Endothelial cell of umbilical vein (primary cell): ENCODE measurements around the gene DEFB112. TPM values are rescaled to one million over a fixed set of nuclear protein-coding genes. Genes with fewer than 3 reads are reported as not detected.

Experiments
- BruUV-seq: library from RNA; stranded (reverse); fragments of 400-500 nt; replicated peaks from 2 replicates; lab custom pipeline; 2021; lab: Mats Ljungman, UMichigan
- CTCF ChIA-PET: fragments of 300-600, 350-600 bp; sonication (Branson Sonifier 250); formaldehyde crosslinking; loops from one replicate; lab custom pipeline; 2021; ENCODE audit warnings: antibody characterized with exemption, inconsistent platforms; lab: Charles Lee
- POLR2A ChIA-PET: fragments of 300-600, 350-600 bp; sonication (Branson Sonifier 250); formaldehyde crosslinking; loops from one replicate; lab custom pipeline; 2021; ENCODE audit warnings: antibody characterized with exemption, inconsistent platforms; lab: Charles Lee
- DNase-seq: peaks from one replicate; pipeline ENCODE4 v3.0.0-alpha.2; 2011; ENCODE audit warnings: low read depth, low spot score
- FAIRE-seq: peaks from 2 replicates; lab custom pipeline; 2011; peaks lifted over from hg19 to GRCh38; lab: Jason Lieb, UNC
- H2AFZ ChIP-seq: 2 replicates; pipeline ENCODE4 v1.6.0; 2012; ENCODE audit warnings: low read depth, low read length, control low read depth, inconsistent platforms
- H3K27ac ChIP-seq: 2 replicates; pipeline ENCODE4 v1.5.1; 2011; ENCODE audit warnings: low read depth, mild to moderate bottlenecking, control low read depth, low read length, moderate library complexity; ENCODE audit not compliant: insufficient read depth
- H3K27me3 ChIP-seq, 2 experiments: 2 replicates each; pipeline versions ENCODE4 v1.6.0 to v1.6.1; 2011; ENCODE audit warnings: low read length in 2 of 2, mixed read lengths in 1 of 2; ENCODE audit not compliant: control insufficient read depth in 2 of 2, insufficient read depth in 2 of 2
- H3K36me3 ChIP-seq, 2 experiments: 2 replicates in 1 of 2; 3 replicates in 1 of 2; pipeline ENCODE4 v1.5.1; 2011; ENCODE audit warnings: low read length in 2 of 2, mild to moderate bottlenecking in 1 of 2, moderate library complexity in 1 of 2; ENCODE audit not compliant: control insufficient read depth in 2 of 2, insufficient read depth in 2 of 2; ENCODE audit errors: extremely low read depth in 1 of 2
- H3K4me1 ChIP-seq: 3 replicates; pipeline ENCODE4 v1.5.1; 2011; ENCODE audit warnings: mild to moderate bottlenecking, low read length; ENCODE audit not compliant: control insufficient read depth, insufficient read depth; ENCODE audit errors: extremely low read depth
- H3K4me2 ChIP-seq: 2 replicates; pipeline ENCODE4 v1.6.1; 2011; ENCODE audit warnings: low read length, control low read depth, mixed read lengths; ENCODE audit not compliant: insufficient read depth
- H3K4me3 ChIP-seq, 3 experiments: fragments of 200-600 bp in 1 of 3; sonication (generic), shearing (Covaris generic) in 1 of 3; replicated peaks in 1 of 3; 2 replicates each; pipeline ENCODE4 v1.5.1; 2011 to 2016; ENCODE audit warnings: control low read depth in 3 of 3, low read length in 3 of 3, mild to moderate bottlenecking in 2 of 3, inconsistent platforms in 1 of 3, low read depth in 1 of 3, moderate library complexity in 1 of 3; ENCODE audit not compliant: insufficient read depth in 1 of 3
- H3K79me2 ChIP-seq: 2 replicates; pipeline ENCODE4 v1.6.0; 2012; ENCODE audit warnings: low read length, inconsistent platforms; ENCODE audit not compliant: control insufficient read depth, insufficient read depth
- H3K9ac ChIP-seq: replicated peaks from 2 replicates; pipeline ENCODE3; 2011; ENCODE audit warnings: low read length, control low read depth; ENCODE audit not compliant: insufficient read depth; ENCODE audit errors: extremely low read depth
- H3K9me1 ChIP-seq: replicated peaks from 3 replicates; pipeline ENCODE4 v1.6.0; 2011; ENCODE audit warnings: mild to moderate bottlenecking, low read length; ENCODE audit not compliant: control insufficient read depth, insufficient read depth; ENCODE audit errors: extremely low read depth
- H3K9me3 ChIP-seq: replicated peaks from 2 replicates; pipeline ENCODE4 v1.5.1; 2012; ENCODE audit warnings: low read length, inconsistent platforms; ENCODE audit not compliant: control insufficient read depth, insufficient read depth
- H4K20me1 ChIP-seq: replicated peaks from 2 replicates; pipeline ENCODE3; 2011; ENCODE audit warnings: mild to moderate bottlenecking, low read length; ENCODE audit not compliant: control insufficient read depth, insufficient read depth; ENCODE audit errors: extremely low read depth
- CTCF ChIP-seq, 2 donors: IDR thresholded peaks; 1 replicate in 1 of 2; 2 replicates in 1 of 2; pipeline ENCODE4 v1.5.1; 2011; ENCODE audit warnings: low read length in 2 of 2, mild to moderate bottlenecking in 2 of 2, moderate library complexity in 2 of 2, control low read depth in 1 of 2, inconsistent platforms in 1 of 2, low read depth in 1 of 2; ENCODE audit not compliant: insufficient read depth in 1 of 2; ENCODE audit errors: extremely low read depth in 1 of 2
- EZH2 ChIP-seq: IDR thresholded peaks from 2 replicates; pipeline ENCODE4 v1.6.1; 2012; ENCODE audit warnings: borderline replicate concordance, low read depth, mild to moderate bottlenecking, moderate library complexity, low read length, inconsistent platforms; ENCODE audit not compliant: severe bottlenecking
- FOS ChIP-seq: IDR thresholded peaks from 2 replicates; pipeline ENCODE4 v1.6.1; 2011; ENCODE audit warnings: mild to moderate bottlenecking, low read length, moderate library complexity, borderline replicate concordance; ENCODE audit not compliant: insufficient read depth
- GATA2 ChIP-seq: IDR thresholded peaks from 2 replicates; pipeline ENCODE4 v1.7.0; 2011; ENCODE audit warnings: low read depth, mild to moderate bottlenecking, moderate library complexity, mixed read lengths, low read length; ENCODE audit not compliant: insufficient read length, insufficient read depth
- JUN ChIP-seq: IDR thresholded peaks from 2 replicates; pipeline ENCODE4 v1.6.1; 2011; ENCODE audit warnings: borderline replicate concordance, low read depth; ENCODE audit not compliant: insufficient read length, insufficient read depth
- MAX ChIP-seq: IDR thresholded peaks from 2 replicates; pipeline ENCODE4 v1.6.1; 2011; ENCODE audit not compliant: insufficient read depth, insufficient read length
- MYC ChIP-seq: IDR thresholded peaks from one replicate; pipeline ENCODE4 v1.6.1; 2011; ENCODE audit warnings: mild to moderate bottlenecking, low read depth, low read length
- POLR2A ChIP-seq: IDR thresholded peaks from 2 replicates; pipeline ENCODE4 v1.6.1; 2012; ENCODE audit warnings: low read depth, mild to moderate bottlenecking, control low read depth, low read length
- POLR2AphosphoS5 ChIP-seq: IDR thresholded peaks from 2 replicates; pipeline ENCODE4 v1.6.1; 2012; ENCODE audit warnings: low read depth, mild to moderate bottlenecking, control low read depth, low read length, moderate library complexity; ENCODE audit not compliant: insufficient read depth
- dilution Hi-C: fragments of 300-500 bp; cut with MboI; formaldehyde crosslinking; loops from one replicate; pipeline ENCODE4 v1.15.0; 2019; ENCODE audit warnings: low sequenced_read_pairs; ENCODE audit not compliant: extremely low pct_ligation_motif_present
- intact Hi-C: fragments of 100-400 bp; cut with micrococcal nuclease; formaldehyde crosslinking; loops from one replicate; pipeline ENCODE4 v1.10.0; 2022
- polyA plus RNA-seq, 4 experiments: library from polyadenylated mRNA; depleted of rRNA in 3 of 4; stranded (reverse) in 3 of 4; unstranded in 1 of 4; fragments of >200 nt; gene quantifications; 2 replicates each; pipeline versions ENCODE4 v1.2.1 to v1.2.3, GENCODE V29; 2011 to 2012; ENCODE audit warnings: missing spikeins in 1 of 4
- total RNA-seq: library from RNA; stranded (reverse); gene quantifications from 2 replicates; pipeline ENCODE4 v1.2.3, GENCODE V29; 2021

Gene DEFB112
- total and polyA plus RNA-seq, 2 donors (not counting 3 experiments of a cell fraction or from before 2014, with no cell fraction given), result not detected

DNA sequence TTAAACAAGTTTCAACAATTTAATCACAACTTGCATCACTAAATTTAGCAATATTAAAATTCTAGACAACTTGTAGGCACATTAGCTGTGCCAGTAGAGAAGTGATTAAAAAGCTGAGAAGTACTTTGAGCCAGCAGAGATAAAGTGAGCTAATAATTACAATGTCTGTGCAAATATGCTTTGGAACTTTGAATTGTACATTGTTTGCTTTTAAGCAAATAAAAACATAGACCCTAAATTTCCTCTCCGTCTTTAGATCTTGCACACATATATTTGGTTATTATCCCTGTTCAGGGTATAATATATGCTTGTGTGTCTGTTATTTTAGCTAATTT is 44.2 kb upstream of the DEFB112 start:
- TF ChIP-seq FOS (no peak), POLR2A (no peak), CTCF (IDR thresholded peaks at IDR 0.05; ENCODE audit: extremely low read depth in 1 of 2, insufficient read depth in 1 of 2, low read depth in 1 of 2, low read length in 2 of 2) (no peak), JUN (no peak), EZH2 (no peak), MAX (no peak), MYC (no peak), GATA2 (no peak), POLR2AphosphoS5 (no peak)
- H3K4me2 ChIP-seq, result no peak overlapping the region
- no peak overlapping the region for H3K4me3 ChIP-seq
- no peaks in the 10 kb centered on the region for H3K4me1 ChIP-seq
- H3K9me3 ChIP-seq, result no peaks in the 10 kb centered on the region
- H3K9ac ChIP-seq, result no peak overlapping the region
- H3K79me2 ChIP-seq, result no peaks in the 10 kb centered on the region
- H4K20me1 ChIP-seq, result no peaks in the 10 kb centered on the region
- intact Hi-C loops, result no loop called here
- DNase-seq (no peak), FAIRE-seq (no peak)
- POLR2A ChIA-PET, result no interaction called here
- H3K27ac ChIP-seq, result no peak overlapping the region
- dilution Hi-C loops, result no loop called here
- BruUV-seq, result no TSS peak
- H3K27me3 ChIP-seq, result no peaks in the 10 kb centered on the region
- CTCF ChIA-PET, result interaction anchor here (0.8 kb wide), 1 partner anchor 35 kb away, joined by 3 read pairs; no protein-coding TSS in a partner anchor
- H3K36me3 ChIP-seq, result no peaks in the 10 kb centered on the region
- no peaks in the 10 kb centered on the region for H3K9me1 ChIP-seq
- no peak overlapping the region for H2AFZ ChIP-seq
